Measurements from ENCODE around the gene FAM193A.

GRCh38 chr4:2685541-2685940 lies 149.1 kb downstream of the FAM193A start:
- TF ChIP-seq POLR2A (IDR thresholded peaks at IDR 0.05) (no peak), CTCF (IDR thresholded peaks at IDR 0.05) (no peak)
